Endothelial cell of umbilical vein (primary cell): ENCODE data around the gene CLIP4. TPM values are rescaled to one million over a fixed set of nuclear protein-coding genes. Genes with fewer than 3 reads are reported as not detected.

Experiments
- BruUV-seq: library from RNA; stranded (reverse); fragments of 400-500 nt; replicated peaks from 2 replicates; lab custom pipeline; 2021; lab: Mats Ljungman, UMichigan
- CTCF ChIA-PET: fragments of 300-600, 350-600 bp; sonication (Branson Sonifier 250); formaldehyde crosslinking; loops from one replicate; lab custom pipeline; 2021; ENCODE audit warnings: antibody characterized with exemption, inconsistent platforms; lab: Charles Lee
- POLR2A ChIA-PET: fragments of 300-600, 350-600 bp; sonication (Branson Sonifier 250); formaldehyde crosslinking; loops from one replicate; lab custom pipeline; 2021; ENCODE audit warnings: antibody characterized with exemption, inconsistent platforms; lab: Charles Lee
- DNase-seq: peaks from one replicate; pipeline ENCODE4 v3.0.0-alpha.2; 2011; ENCODE audit warnings: low read depth, low spot score
- FAIRE-seq: peaks from 2 replicates; lab custom pipeline; 2011; peaks lifted over from hg19 to GRCh38; lab: Jason Lieb, UNC
- H2AFZ ChIP-seq: 2 replicates; pipeline ENCODE4 v1.6.0; 2012; ENCODE audit warnings: low read depth, low read length, control low read depth, inconsistent platforms
- H3K27ac ChIP-seq: 2 replicates; pipeline ENCODE4 v1.5.1; 2011; ENCODE audit warnings: low read depth, mild to moderate bottlenecking, control low read depth, low read length, moderate library complexity; ENCODE audit not compliant: insufficient read depth
- H3K27me3 ChIP-seq, 2 experiments: 2 replicates each; pipeline versions ENCODE4 v1.6.0 to v1.6.1; 2011; ENCODE audit warnings: low read length in 2 of 2, mixed read lengths in 1 of 2; ENCODE audit not compliant: control insufficient read depth in 2 of 2, insufficient read depth in 2 of 2
- H3K36me3 ChIP-seq, 2 experiments: 2 replicates in 1 of 2; 3 replicates in 1 of 2; pipeline ENCODE4 v1.5.1; 2011; ENCODE audit warnings: low read length in 2 of 2, mild to moderate bottlenecking in 1 of 2, moderate library complexity in 1 of 2; ENCODE audit not compliant: control insufficient read depth in 2 of 2, insufficient read depth in 2 of 2; ENCODE audit errors: extremely low read depth in 1 of 2
- H3K4me1 ChIP-seq: 3 replicates; pipeline ENCODE4 v1.5.1; 2011; ENCODE audit warnings: mild to moderate bottlenecking, low read length; ENCODE audit not compliant: control insufficient read depth, insufficient read depth; ENCODE audit errors: extremely low read depth
- H3K4me2 ChIP-seq: 2 replicates; pipeline ENCODE4 v1.6.1; 2011; ENCODE audit warnings: low read length, control low read depth, mixed read lengths; ENCODE audit not compliant: insufficient read depth
- H3K4me3 ChIP-seq, 3 experiments: fragments of 200-600 bp in 1 of 3; sonication (generic), shearing (Covaris generic) in 1 of 3; replicated peaks in 1 of 3; 2 replicates each; pipeline ENCODE4 v1.5.1; 2011 to 2016; ENCODE audit warnings: control low read depth in 3 of 3, low read length in 3 of 3, mild to moderate bottlenecking in 2 of 3, inconsistent platforms in 1 of 3, low read depth in 1 of 3, moderate library complexity in 1 of 3; ENCODE audit not compliant: insufficient read depth in 1 of 3
- H3K79me2 ChIP-seq: 2 replicates; pipeline ENCODE4 v1.6.0; 2012; ENCODE audit warnings: low read length, inconsistent platforms; ENCODE audit not compliant: control insufficient read depth, insufficient read depth
- H3K9ac ChIP-seq: replicated peaks from 2 replicates; pipeline ENCODE3; 2011; ENCODE audit warnings: low read length, control low read depth; ENCODE audit not compliant: insufficient read depth; ENCODE audit errors: extremely low read depth
- H3K9me1 ChIP-seq: replicated peaks from 3 replicates; pipeline ENCODE4 v1.6.0; 2011; ENCODE audit warnings: mild to moderate bottlenecking, low read length; ENCODE audit not compliant: control insufficient read depth, insufficient read depth; ENCODE audit errors: extremely low read depth
- H3K9me3 ChIP-seq: replicated peaks from 2 replicates; pipeline ENCODE4 v1.5.1; 2012; ENCODE audit warnings: low read length, inconsistent platforms; ENCODE audit not compliant: control insufficient read depth, insufficient read depth
- H4K20me1 ChIP-seq: replicated peaks from 2 replicates; pipeline ENCODE3; 2011; ENCODE audit warnings: mild to moderate bottlenecking, low read length; ENCODE audit not compliant: control insufficient read depth, insufficient read depth; ENCODE audit errors: extremely low read depth
- CTCF ChIP-seq, 2 donors: IDR thresholded peaks; 1 replicate in 1 of 2; 2 replicates in 1 of 2; pipeline ENCODE4 v1.5.1; 2011; ENCODE audit warnings: low read length in 2 of 2, mild to moderate bottlenecking in 2 of 2, moderate library complexity in 2 of 2, control low read depth in 1 of 2, inconsistent platforms in 1 of 2, low read depth in 1 of 2; ENCODE audit not compliant: insufficient read depth in 1 of 2; ENCODE audit errors: extremely low read depth in 1 of 2
- EZH2 ChIP-seq: IDR thresholded peaks from 2 replicates; pipeline ENCODE4 v1.6.1; 2012; ENCODE audit warnings: borderline replicate concordance, low read depth, mild to moderate bottlenecking, moderate library complexity, low read length, inconsistent platforms; ENCODE audit not compliant: severe bottlenecking
- FOS ChIP-seq: IDR thresholded peaks from 2 replicates; pipeline ENCODE4 v1.6.1; 2011; ENCODE audit warnings: mild to moderate bottlenecking, low read length, moderate library complexity, borderline replicate concordance; ENCODE audit not compliant: insufficient read depth
- JUN ChIP-seq: IDR thresholded peaks from 2 replicates; pipeline ENCODE4 v1.6.1; 2011; ENCODE audit warnings: borderline replicate concordance, low read depth; ENCODE audit not compliant: insufficient read length, insufficient read depth
- MYC ChIP-seq: IDR thresholded peaks from one replicate; pipeline ENCODE4 v1.6.1; 2011; ENCODE audit warnings: mild to moderate bottlenecking, low read depth, low read length
- POLR2A ChIP-seq: IDR thresholded peaks from 2 replicates; pipeline ENCODE4 v1.6.1; 2012; ENCODE audit warnings: low read depth, mild to moderate bottlenecking, control low read depth, low read length
- POLR2AphosphoS5 ChIP-seq: IDR thresholded peaks from 2 replicates; pipeline ENCODE4 v1.6.1; 2012; ENCODE audit warnings: low read depth, mild to moderate bottlenecking, control low read depth, low read length, moderate library complexity; ENCODE audit not compliant: insufficient read depth
- dilution Hi-C: fragments of 300-500 bp; cut with MboI; formaldehyde crosslinking; loops from one replicate; pipeline ENCODE4 v1.15.0; 2019; ENCODE audit warnings: low sequenced_read_pairs; ENCODE audit not compliant: extremely low pct_ligation_motif_present
- intact Hi-C: fragments of 100-400 bp; cut with micrococcal nuclease; formaldehyde crosslinking; loops from one replicate; pipeline ENCODE4 v1.10.0; 2022
- polyA plus RNA-seq, 4 experiments: library from polyadenylated mRNA; depleted of rRNA in 3 of 4; stranded (reverse) in 3 of 4; unstranded in 1 of 4; fragments of >200 nt; gene quantifications; 2 replicates each; pipeline versions ENCODE4 v1.2.1 to v1.2.3, GENCODE V29; 2011 to 2012; ENCODE audit warnings: missing spikeins in 1 of 4
- total RNA-seq: library from RNA; stranded (reverse); gene quantifications from 2 replicates; pipeline ENCODE4 v1.2.3, GENCODE V29; 2021

CLIP4 gene
- total and polyA plus RNA-seq, 2 donors (not counting 3 experiments of a cell fraction or from before 2014, with no cell fraction given) = 9.2 to 24.0 TPM

- no peak overlapping the region for H3K4me3 ChIP-seq
- no peaks in the 10 kb centered on the region for H3K36me3 ChIP-seq
- dilution Hi-C loops (no loop called here), intact Hi-C loops (no loop called here)
- no peaks in the 10 kb centered on the region for H3K27me3 ChIP-seq
- H3K79me2 ChIP-seq = no peaks in the 10 kb centered on the region
- no peak overlapping the region for H3K4me2 ChIP-seq
- FAIRE-seq (no peak), DNase-seq (no peak)
- no peaks in the 10 kb centered on the region for H4K20me1 ChIP-seq
- BruUV-seq = no TSS peak
- H3K9ac ChIP-seq = no peak overlapping the region
- TF ChIP-seq POLR2AphosphoS5 = no peak
- no peak for TF ChIP-seq EZH2
- no peak for TF ChIP-seq POLR2A
- no peak for TF ChIP-seq CTCF (IDR thresholded peaks at IDR 0.05; ENCODE audit: extremely low read depth in 1 of 2, insufficient read depth in 1 of 2, low read depth in 1 of 2, low read length in 2 of 2)
- TF ChIP-seq MYC = no peak
- no peak for TF ChIP-seq JUN
- no peak for TF ChIP-seq FOS
- ChIA-PET POLR2A (no interaction called here), CTCF (no interaction called here)
- no peak overlapping the region for H2AFZ ChIP-seq
- H3K9me3 ChIP-seq = no peaks in the 10 kb centered on the region
- H3K4me1 ChIP-seq = no peaks in the 10 kb centered on the region
- no peak overlapping the region for H3K27ac ChIP-seq
- H3K9me1 ChIP-seq = no peaks in the 10 kb centered on the region
Measured at GRCh38 chr2:29219374-29219773, 104.2 kb downstream of the CLIP4 start.
